GM12892 (cell line): Measurements from ENCODE around the gene MYRFL.
"Not testable (repeated sequence)": the region's sequence is repeated elsewhere in the genome, so short reads cannot be mapped to it uniquely, and the experiment has no call there.

Experiments
- DNase-seq: peaks from one replicate; pipeline ENCODE4 v3.0.0; 2011; ENCODE audit not compliant: insufficient read length
- FAIRE-seq: peaks from 2 replicates; lab custom pipeline; 2011; peaks lifted over from hg19 to GRCh38; lab: Jason Lieb, UNC
- POLR2A ChIP-seq: IDR thresholded peaks from 2 replicates; pipeline ENCODE4 v1.6.1; 2011; ENCODE audit warnings: low read depth, low read length, control low read depth
- POLR2AphosphoS5 ChIP-seq: IDR thresholded peaks from 2 replicates; pipeline ENCODE4 v1.6.1; 2011; ENCODE audit warnings: low read depth, low read length, control low read depth
- TAF1 ChIP-seq: IDR thresholded peaks from 2 replicates; pipeline ENCODE4 v1.6.1; 2011; ENCODE audit warnings: low read depth, mild to moderate bottlenecking, control low read depth, low read length, borderline replicate concordance

MYRFL gene

GRCh38 chr12:69985656-69986055, 160.6 kb downstream of the MYRFL start:
- FAIRE-seq (no peak), DNase-seq (no peak)
- TF ChIP-seq POLR2A, result no peak
- no peak for TF ChIP-seq TAF1
- no peak for TF ChIP-seq POLR2AphosphoS5

- no peak for FAIRE-seq
- no peak for TF ChIP-seq POLR2AphosphoS5
- TF ChIP-seq TAF1, result no peak
- TF ChIP-seq POLR2A, result no peak
Measured at GRCh38 chr12:69986114-69986513, 161.1 kb downstream of the MYRFL start.

GRCh38 chr12:69987579-69988091, 162.6 kb downstream of the MYRFL start:
- FAIRE-seq, result no peak
- DNase-seq, result no peak
- TF ChIP-seq POLR2AphosphoS5 (no peak), TAF1 (no peak), POLR2A (no peak)

More at GRCh38 chr12:69986114-69986513, 161.1 kb downstream of the MYRFL start:
- DNase-seq, result no peak

DNA sequence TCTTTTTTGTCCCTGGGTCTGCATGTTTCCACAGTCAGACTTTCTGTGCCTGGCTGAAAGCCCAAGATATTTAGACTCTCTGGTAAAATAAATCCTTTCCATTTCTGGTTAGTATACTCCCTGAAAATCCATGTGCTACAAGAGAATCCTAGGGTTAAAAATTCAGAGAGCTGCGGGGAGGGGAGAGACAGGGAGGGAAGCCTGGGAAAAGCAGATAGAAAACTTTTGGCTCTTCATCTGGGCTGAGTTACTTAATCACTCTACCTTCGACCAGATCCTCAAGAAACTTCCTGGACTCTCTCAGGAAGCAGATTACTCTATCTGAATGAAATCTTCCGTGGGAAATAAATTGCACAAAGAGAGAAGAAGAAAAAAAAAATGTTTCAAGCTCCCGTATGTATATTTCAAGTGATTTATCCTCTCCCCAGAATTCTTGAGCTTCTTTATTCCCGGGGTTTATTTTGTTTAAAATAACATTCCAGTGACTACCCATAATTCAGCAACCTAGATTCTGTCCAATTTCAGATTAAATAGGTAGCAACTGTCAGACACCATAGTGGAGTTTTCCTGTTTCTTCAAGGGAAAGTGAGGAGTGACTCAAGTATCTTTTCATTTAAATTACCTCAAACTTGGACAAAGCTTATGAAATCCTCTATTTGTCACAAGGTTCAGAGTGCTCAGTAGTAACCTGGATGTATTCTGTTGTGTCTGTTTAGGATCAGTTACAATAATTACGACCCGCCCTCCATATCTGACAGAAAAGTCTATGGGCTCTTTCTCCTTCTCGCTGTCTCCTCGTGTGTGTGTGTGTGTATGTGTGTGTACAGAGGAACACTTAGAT, 163.7 kb downstream of the MYRFL start:
- FAIRE-seq (no peak), DNase-seq (no peak)
- TF ChIP-seq POLR2AphosphoS5 (no peak), TAF1 (no peak), POLR2A (no peak)

- DNase-seq, result no peak
- TF ChIP-seq POLR2AphosphoS5, result no peak
- TF ChIP-seq POLR2A, result no peak
- TF ChIP-seq TAF1, result no peak
- FAIRE-seq, result no peak
Measured at GRCh38 chr12:69991690-69992288, 166.8 kb downstream of the MYRFL start.

DNA sequence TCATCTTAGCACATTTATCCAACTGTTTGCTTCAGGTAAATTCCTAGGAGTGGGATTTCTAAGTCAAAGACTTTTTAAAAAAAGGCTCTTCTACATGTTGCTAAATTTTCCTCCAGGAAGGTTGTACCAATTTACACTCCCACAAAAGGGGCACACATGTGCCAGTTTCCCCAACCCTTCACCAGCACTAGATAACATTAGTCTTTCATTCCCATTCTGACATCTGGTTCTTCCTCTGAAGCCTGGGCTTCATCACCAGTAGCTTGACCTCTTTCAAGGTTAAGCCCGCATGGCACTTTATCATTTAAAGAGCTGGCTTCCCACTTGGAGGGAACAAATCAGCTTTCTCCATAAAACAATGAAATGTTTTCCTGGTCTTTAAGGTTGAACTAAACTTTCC, 168.4 kb downstream of the MYRFL start:
- DNase-seq (no peak), FAIRE-seq (no peak)
- TF ChIP-seq POLR2A (no peak), TAF1 (no peak), POLR2AphosphoS5 (no peak)

- DNase-seq, FAIRE-seq: not testable (repeated sequence)
Measured at GRCh38 chr12:69994086-69994485, 169.1 kb downstream of the MYRFL start.

- TF ChIP-seq TAF1 (no peak), POLR2AphosphoS5 (no peak), POLR2A (no peak)
- no peak for DNase-seq
- FAIRE-seq, result no peak
Measured at GRCh38 chr12:69994724-69995173, 169.7 kb downstream of the MYRFL start.

GRCh38 chr12:69996241-69996640, 171.2 kb downstream of the MYRFL start:
- FAIRE-seq, result no peak
- no peak for TF ChIP-seq POLR2AphosphoS5
- no peak for TF ChIP-seq POLR2A
- TF ChIP-seq TAF1, result no peak
- DNase-seq, result no peak

GRCh38 chr12:69996722-69997121, 171.7 kb downstream of the MYRFL start:
- no peak for TF ChIP-seq POLR2A
- DNase-seq, result no peak
- FAIRE-seq, result no peak

DNA sequence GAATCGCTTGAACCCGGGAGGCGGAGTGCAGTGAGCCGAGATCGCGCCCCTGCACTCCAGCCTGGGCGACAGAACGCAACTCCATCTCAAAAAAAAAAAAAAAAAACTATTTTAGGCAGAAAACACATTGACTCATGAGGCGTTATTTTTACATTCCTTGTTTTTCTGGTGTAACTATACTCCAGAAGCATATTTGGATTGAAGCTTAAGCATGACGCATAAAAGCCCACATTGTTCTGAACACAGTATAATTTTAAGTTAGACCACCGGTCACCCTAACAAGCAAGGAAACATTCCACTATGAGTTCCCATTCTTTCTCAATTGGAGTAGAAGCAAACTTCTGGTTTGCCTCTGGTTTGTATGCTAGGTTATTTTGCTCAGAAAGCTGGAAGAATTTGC, 173.0 kb downstream of the MYRFL start:
- TF ChIP-seq POLR2AphosphoS5 (no peak), TAF1 (no peak), POLR2A (no peak)
- FAIRE-seq (no peak), DNase-seq (no peak)

GRCh38 chr12:69998922-69999321, 173.9 kb downstream of the MYRFL start:
- TF ChIP-seq TAF1 (no peak), POLR2AphosphoS5 (no peak), POLR2A (no peak)
- DNase-seq, result no peak
- no peak for FAIRE-seq
